Mesendoderm (in vitro differentiated cells): ENCODE results near the gene TOMT.

ENCODE experiments used
- DNase-seq: peaks from one replicate; pipeline ENCODE4 v3.0.0; 2013
- H2AK5ac ChIP-seq: 2 replicates; pipeline ENCODE4 v1.6.1; 2013; ENCODE audit warnings: low read length, inconsistent platforms
- H2BK120ac ChIP-seq: 2 replicates; pipeline ENCODE4 v1.6.1; 2013; ENCODE audit warnings: low read depth, mild to moderate bottlenecking, low read length, moderate library complexity, mixed read lengths
- H2BK15ac ChIP-seq: replicated peaks from 2 replicates; pipeline ENCODE4 v1.6.1; 2013; ENCODE audit warnings: low read depth, mild to moderate bottlenecking, moderate library complexity
- H2BK5ac ChIP-seq: 2 replicates; pipeline ENCODE4 v1.6.1; 2013; ENCODE audit warnings: low read length, inconsistent platforms
- H3K18ac ChIP-seq: 2 replicates; pipeline ENCODE4 v1.6.1; 2013; ENCODE audit warnings: mild to moderate bottlenecking, low read length, mixed read lengths
- H3K23ac ChIP-seq: one replicate; pipeline ENCODE4 v1.6.1; 2013; ENCODE audit warnings: low read length
- H3K27ac ChIP-seq: 2 replicates; pipeline ENCODE4 v1.5.1; 2013; ENCODE audit warnings: low read depth, mild to moderate bottlenecking, inconsistent platforms, low read length, moderate library complexity
- H3K27me3 ChIP-seq: 2 replicates; pipeline ENCODE4 v1.6.1; 2013; ENCODE audit warnings: low read length, control low read depth, mild to moderate bottlenecking, inconsistent platforms; ENCODE audit not compliant: insufficient read depth, poor library complexity
- H3K36me3 ChIP-seq: 2 replicates; pipeline ENCODE4 v1.6.1; 2013; ENCODE audit warnings: low read length, inconsistent platforms; ENCODE audit not compliant: control insufficient read depth, insufficient read depth
- H3K4ac ChIP-seq: one replicate; pipeline ENCODE4 v1.6.1; 2013; ENCODE audit warnings: low read depth, mild to moderate bottlenecking, low read length, moderate library complexity
- H3K4me1 ChIP-seq: 2 replicates; pipeline ENCODE4 v1.6.1; 2013; ENCODE audit warnings: low read depth, low read length, inconsistent platforms; ENCODE audit not compliant: control insufficient read depth
- H3K4me2 ChIP-seq: 2 replicates; pipeline ENCODE4 v1.6.1; 2013; ENCODE audit warnings: low read length
- H3K4me3 ChIP-seq: 2 replicates; pipeline ENCODE4 v1.5.1; 2013; ENCODE audit warnings: mild to moderate bottlenecking, low read length
- H3K56ac ChIP-seq: one replicate; pipeline ENCODE4 v1.6.1; 2013; ENCODE audit warnings: low read length
- H3K79me1 ChIP-seq: 2 replicates; pipeline ENCODE4 v1.6.1; 2013; ENCODE audit warnings: low read length, inconsistent platforms
- H3K79me2 ChIP-seq: 2 replicates; pipeline ENCODE4 v1.6.1; 2013; ENCODE audit warnings: mild to moderate bottlenecking, low read length; ENCODE audit not compliant: control insufficient read depth, insufficient read depth
- H3K9ac ChIP-seq: 2 replicates; pipeline ENCODE4 v1.6.1; 2013; ENCODE audit warnings: low read length, inconsistent platforms
- H4K5ac ChIP-seq: one replicate; pipeline ENCODE4 v1.6.1; 2013; ENCODE audit warnings: low read length
- H4K8ac ChIP-seq: one replicate; pipeline ENCODE4 v1.6.1; 2013; ENCODE audit warnings: low read depth, mild to moderate bottlenecking, control low read depth, low read length, moderate library complexity
- WGBS: extraction: QIAGEN DNeasy Blood & Tissue Kit; methylation state at CpG from one replicate; pipeline ENCODE4 v1.1.7; 2013; ENCODE audit warnings: low lambda C conversion rate, missing lambda C conversion rate; ENCODE audit not compliant: insufficient coverage; ENCODE audit errors: extremely low coverage; 5-methylcytosine and 5-hydroxymethylcytosine counted together

Gene TOMT

GRCh38 chr11:72091292-72091691, 14.4 kb upstream of the TOMT start:
- H3K27ac ChIP-seq = no peak overlapping the region
- peak; percentile 90 for DNase-seq

GRCh38 chr11:72098741-72099140, 7.0 kb upstream of the TOMT start:
- no peak overlapping the region for H3K18ac ChIP-seq
- peaks cover 27% of the 10 kb centered on the region for H3K79me2 ChIP-seq
- no peak overlapping the region for H4K5ac ChIP-seq
- no peak overlapping the region for H2BK120ac ChIP-seq
- no peak overlapping the region for H2BK15ac ChIP-seq
- DNase-seq = no peak
- no peaks in the 10 kb centered on the region for H3K27me3 ChIP-seq
- H3K4me3 ChIP-seq = no peak overlapping the region
- H3K9ac ChIP-seq = no peak overlapping the region
- H3K36me3 ChIP-seq = peaks cover 8% of the 10 kb centered on the region
- H3K4ac ChIP-seq = no peak overlapping the region
- peaks cover 5% of the 10 kb centered on the region for H3K4me1 ChIP-seq
- peaks cover 31% of the 10 kb centered on the region for H3K79me1 ChIP-seq
- H3K56ac ChIP-seq = no peak overlapping the region
- no peak overlapping the region for H2BK5ac ChIP-seq
- H2AK5ac ChIP-seq = no peak overlapping the region
- H4K8ac ChIP-seq = no peak overlapping the region
- H3K4me2 ChIP-seq = no peak overlapping the region
- H3K27ac ChIP-seq = no peak overlapping the region
- WGBS = no CpG with 5 or more reads among the region's 3 CpGs
- no peak overlapping the region for H3K23ac ChIP-seq

More at GRCh38 chr11:72091292-72091691, 14.4 kb upstream of the TOMT start:
- H2BK15ac ChIP-seq = no peak overlapping the region
- H4K5ac ChIP-seq = no peak overlapping the region
- no peak overlapping the region for H3K18ac ChIP-seq
- no peak overlapping the region for H3K4me2 ChIP-seq
- H3K4me1 ChIP-seq = peaks cover 6% of the 10 kb centered on the region
- no peak overlapping the region for H3K4me3 ChIP-seq
- WGBS = no CpG with 5 or more reads among the region's 4 CpGs
- H2AK5ac ChIP-seq = no peak overlapping the region
- no peak overlapping the region for H2BK5ac ChIP-seq
- H3K79me1 ChIP-seq = no peaks in the 10 kb centered on the region
- H3K56ac ChIP-seq = no peak overlapping the region
- H3K79me2 ChIP-seq = no peaks in the 10 kb centered on the region
- no peak overlapping the region for H2BK120ac ChIP-seq
- H3K4ac ChIP-seq = no peak overlapping the region
- no peak overlapping the region for H3K23ac ChIP-seq
- no peak overlapping the region for H4K8ac ChIP-seq
- peak overlapping the region; percentile 8 for H3K9ac ChIP-seq
- H3K27me3 ChIP-seq = no peaks in the 10 kb centered on the region
- H3K36me3 ChIP-seq = peaks cover 2% of the 10 kb centered on the region

- no peak overlapping the region for H3K9ac ChIP-seq
- no peak for DNase-seq
- no peak overlapping the region for H2BK15ac ChIP-seq
- H3K4me1 ChIP-seq = peaks cover 5% of the 10 kb centered on the region
- H3K18ac ChIP-seq = no peak overlapping the region
- H3K36me3 ChIP-seq = peaks cover 7% of the 10 kb centered on the region
- no peak overlapping the region for H3K4me3 ChIP-seq
- H4K8ac ChIP-seq = no peak overlapping the region
- H2AK5ac ChIP-seq = no peak overlapping the region
- no peak overlapping the region for H2BK5ac ChIP-seq
- H3K27me3 ChIP-seq = no peaks in the 10 kb centered on the region
- WGBS = no CpG with 5 or more reads among the region's 3 CpGs
- peaks cover 27% of the 10 kb centered on the region for H3K79me2 ChIP-seq
- H3K4ac ChIP-seq = no peak overlapping the region
- H2BK120ac ChIP-seq = no peak overlapping the region
- H3K79me1 ChIP-seq = peaks cover 31% of the 10 kb centered on the region
- no peak overlapping the region for H3K4me2 ChIP-seq
- no peak overlapping the region for H3K56ac ChIP-seq
- no peak overlapping the region for H4K5ac ChIP-seq
- no peak overlapping the region for H3K27ac ChIP-seq
- H3K23ac ChIP-seq = no peak overlapping the region
Measured at GRCh38 chr11:72100009-72100408, 5.7 kb upstream of the TOMT start.

GRCh38 chr11:72100462-72100861, 5.3 kb upstream of the TOMT start:
- Histone ChIP-seq H3K36me3 (peaks cover 6% of the 10 kb centered on the region), H3K79me1 (peaks cover 31% of the 10 kb centered on the region), H3K9ac (no peak overlapping the region), H3K18ac (no peak overlapping the region), H3K27me3 (no peaks in the 10 kb centered on the region), H2BK15ac (no peak overlapping the region), H3K79me2 (peaks cover 27% of the 10 kb centered on the region), H3K4ac (no peak overlapping the region), H3K27ac (no peak overlapping the region), H3K4me3 (no peak overlapping the region), H3K4me2 (no peak overlapping the region), H4K5ac (no peak overlapping the region), H2BK120ac (no peak overlapping the region), H3K4me1 (peaks cover 5% of the 10 kb centered on the region), H3K56ac (no peak overlapping the region), H4K8ac (no peak overlapping the region), H3K23ac (no peak overlapping the region), H2AK5ac (no peak overlapping the region), H2BK5ac (no peak overlapping the region)
- WGBS = no CpG with 5 or more reads among the region's 1 CpG
- no peak for DNase-seq

GRCh38 chr11:72102162-72102561, 3.6 kb upstream of the TOMT start:
- H2BK120ac ChIP-seq = no peak overlapping the region
- H3K27ac ChIP-seq = no peak overlapping the region
- H3K56ac ChIP-seq = peak overlapping the region; percentile 98
- peak overlapping the region; percentile 80 for H2AK5ac ChIP-seq
- no peak overlapping the region for H3K4ac ChIP-seq
- H3K36me3 ChIP-seq = peaks cover 6% of the 10 kb centered on the region
- peaks cover 31% of the 10 kb centered on the region for H3K79me1 ChIP-seq
- peaks cover 5% of the 10 kb centered on the region for H3K4me1 ChIP-seq
- H4K8ac ChIP-seq = no peak overlapping the region
- DNase-seq = no peak
- H3K18ac ChIP-seq = no peak overlapping the region
- no peak overlapping the region for H2BK5ac ChIP-seq
- H3K23ac ChIP-seq = no peak overlapping the region
- WGBS = no CpG with 5 or more reads among the region's 4 CpGs
- H2BK15ac ChIP-seq = no peak overlapping the region
- peaks cover 27% of the 10 kb centered on the region for H3K79me2 ChIP-seq
- no peaks in the 10 kb centered on the region for H3K27me3 ChIP-seq
- H3K9ac ChIP-seq = peak overlapping the region; percentile 88
- H3K4me3 ChIP-seq = peak overlapping the region; percentile 88
- no peak overlapping the region for H4K5ac ChIP-seq
- H3K4me2 ChIP-seq = peak overlapping the region; percentile 94

GRCh38 chr11:72102631-72102945, 3.1 kb upstream of the TOMT start:
- H3K9ac ChIP-seq = peak overlapping the region; percentile 88
- H4K8ac ChIP-seq = peak overlapping the region; percentile 59
- H2BK5ac ChIP-seq = peak overlapping the region; percentile 69
- peaks cover 6% of the 10 kb centered on the region for H3K36me3 ChIP-seq
- WGBS = no CpG with 5 or more reads among the region's 9 CpGs
- no peaks in the 10 kb centered on the region for H3K27me3 ChIP-seq
- peak overlapping the region; percentile 80 for H2AK5ac ChIP-seq
- H3K79me1 ChIP-seq = peaks cover 31% of the 10 kb centered on the region
- no peak overlapping the region for H4K5ac ChIP-seq
- H3K23ac ChIP-seq = peak overlapping the region; percentile 75
- H3K18ac ChIP-seq = peak overlapping the region; percentile 85
- no peak overlapping the region for H2BK15ac ChIP-seq
- peak overlapping the region; percentile 98 for H3K56ac ChIP-seq
- peak overlapping the region; percentile 94 for H3K4me2 ChIP-seq
- H3K27ac ChIP-seq = peak overlapping the region; percentile 93
- H3K4ac ChIP-seq = peak overlapping the region; percentile 94
- peak overlapping the region; percentile 75 for H2BK120ac ChIP-seq
- H3K4me1 ChIP-seq = peaks cover 5% of the 10 kb centered on the region
- no peak for DNase-seq
- H3K79me2 ChIP-seq = peaks cover 27% of the 10 kb centered on the region
- H3K4me3 ChIP-seq = peak overlapping the region; percentile 88
